ENCODE measurements around the gene IDI1. TPM values are rescaled to one million over a fixed set of nuclear protein-coding genes. Genes with fewer than 3 reads are reported as not detected.

The IDI1 gene
- total and polyA plus RNA-seq, 2 of the 13 experiments (the other 11 are each of a cell fraction or from before 2014, with no cell fraction given) = 44.4 to 145 TPM

DNA sequence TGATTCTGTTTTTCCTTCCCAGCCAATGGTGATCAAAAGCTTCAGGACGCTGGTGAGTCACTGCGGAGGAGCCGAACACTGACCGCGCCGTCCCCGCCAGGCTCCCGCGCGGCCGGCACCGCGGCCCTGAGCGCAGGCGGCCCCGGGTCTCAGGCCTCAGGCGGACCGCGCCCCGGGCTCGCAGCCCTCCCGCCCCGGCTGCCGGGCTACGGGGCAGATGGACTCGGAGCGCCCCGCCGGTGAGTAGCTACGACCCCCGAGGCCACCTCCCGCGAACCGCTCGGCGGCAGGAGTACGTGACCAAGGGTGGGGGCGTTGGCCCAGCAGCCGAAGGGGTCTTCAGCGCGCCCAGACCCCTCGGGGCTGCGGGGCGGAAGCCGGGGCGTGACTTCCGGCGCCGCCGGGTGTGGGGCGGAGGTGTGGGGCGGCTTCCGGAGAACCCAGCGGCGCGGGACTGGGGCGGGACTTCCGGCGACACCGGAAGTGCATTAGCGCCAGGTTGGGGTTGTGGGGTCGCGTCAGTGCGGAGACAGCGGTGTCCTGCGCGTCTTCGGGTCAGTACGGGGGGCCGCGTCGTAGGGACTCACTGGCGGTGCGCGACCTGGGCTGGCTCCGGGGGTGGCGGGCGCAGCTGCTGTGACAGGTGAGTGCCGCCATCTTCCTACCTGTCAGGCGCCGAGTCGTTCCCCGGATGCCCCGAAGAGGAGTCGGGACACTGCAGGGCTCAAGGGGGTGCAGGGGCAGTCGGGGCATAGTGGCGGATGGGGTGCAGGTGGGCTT, 7.6 kb upstream of the IDI1 start, which contains the start of gene WDR37 (continued):
- TF ChIP-seq, protein P1, sequence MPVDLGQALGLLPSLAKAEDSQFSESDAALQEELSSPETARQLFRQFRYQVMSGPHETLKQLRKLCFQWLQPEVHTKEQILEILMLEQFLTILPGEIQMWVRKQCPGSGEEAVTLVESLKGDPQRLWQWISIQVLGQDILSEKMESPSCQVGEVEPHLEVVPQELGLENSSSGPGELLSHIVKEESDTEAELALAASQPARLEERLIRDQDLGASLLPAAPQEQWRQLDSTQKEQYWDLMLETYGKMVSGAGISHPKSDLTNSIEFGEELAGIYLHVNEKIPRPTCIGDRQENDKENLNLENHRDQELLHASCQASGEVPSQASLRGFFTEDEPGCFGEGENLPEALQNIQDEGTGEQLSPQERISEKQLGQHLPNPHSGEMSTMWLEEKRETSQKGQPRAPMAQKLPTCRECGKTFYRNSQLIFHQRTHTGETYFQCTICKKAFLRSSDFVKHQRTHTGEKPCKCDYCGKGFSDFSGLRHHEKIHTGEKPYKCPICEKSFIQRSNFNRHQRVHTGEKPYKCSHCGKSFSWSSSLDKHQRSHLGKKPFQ (CRISPR knock-in tag; IDR thresholded peaks at IDR 0.05; ENCODE audit: insufficient replicate concordance) = no peak
- TF ChIP-seq, protein P2, sequence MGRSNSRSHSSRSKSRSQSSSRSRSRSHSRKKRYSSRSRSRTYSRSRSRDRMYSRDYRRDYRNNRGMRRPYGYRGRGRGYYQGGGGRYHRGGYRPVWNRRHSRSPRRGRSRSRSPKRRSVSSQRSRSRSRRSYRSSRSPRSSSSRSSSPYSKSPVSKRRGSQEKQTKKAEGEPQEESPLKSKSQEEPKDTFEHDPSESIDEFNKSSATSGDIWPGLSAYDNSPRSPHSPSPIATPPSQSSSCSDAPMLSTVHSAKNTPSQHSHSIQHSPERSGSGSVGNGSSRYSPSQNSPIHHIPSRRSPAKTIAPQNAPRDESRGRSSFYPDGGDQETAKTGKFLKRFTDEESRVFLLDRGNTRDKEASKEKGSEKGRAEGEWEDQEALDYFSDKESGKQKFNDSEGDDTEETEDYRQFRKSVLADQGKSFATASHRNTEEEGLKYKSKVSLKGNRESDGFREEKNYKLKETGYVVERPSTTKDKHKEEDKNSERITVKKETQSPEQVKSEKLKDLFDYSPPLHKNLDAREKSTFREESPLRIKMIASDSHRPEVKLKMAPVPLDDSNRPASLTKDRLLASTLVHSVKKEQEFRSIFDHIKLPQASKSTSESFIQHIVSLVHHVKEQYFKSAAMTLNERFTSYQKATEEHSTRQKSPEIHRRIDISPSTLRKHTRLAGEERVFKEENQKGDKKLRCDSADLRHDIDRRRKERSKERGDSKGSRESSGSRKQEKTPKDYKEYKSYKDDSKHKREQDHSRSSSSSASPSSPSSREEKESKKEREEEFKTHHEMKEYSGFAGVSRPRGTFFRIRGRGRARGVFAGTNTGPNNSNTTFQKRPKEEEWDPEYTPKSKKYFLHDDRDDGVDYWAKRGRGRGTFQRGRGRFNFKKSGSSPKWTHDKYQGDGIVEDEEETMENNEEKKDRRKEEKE (IDR thresholded peaks at IDR 0.05) = no peak
- TF ChIP-seq SP2 (CRISPR knock-in tag; IDR thresholded peaks at IDR 0.05) (peak; percentile 92), ZNF782 (CRISPR knock-in tag; IDR thresholded peaks at IDR 0.05; ENCODE audit: borderline replicate concordance) (peak; percentile 36; the same call in 1 of the 2 replicates), ZNF260 (CRISPR knock-in tag; IDR thresholded peaks at IDR 0.05; ENCODE audit: borderline replicate concordance, low read depth) (0 out of 2 replicates have a peak, but pooled peaks have one; percentile 53), ZSCAN9 (CRISPR knock-in tag; IDR thresholded peaks at IDR 0.05; ENCODE audit: borderline replicate concordance) (0 out of 2 replicates have a peak, but pooled peaks have one; percentile 30), FOSL1 (CRISPR knock-in tag; IDR thresholded peaks at IDR 0.05; ENCODE audit: borderline replicate concordance) (no peak), NR2F6 (IDR thresholded peaks at IDR 0.05) (no peak), NR2F6 (CRISPR knock-in tag; IDR thresholded peaks at IDR 0.05) (peak; percentile 35), MXD4 (CRISPR knock-in tag; IDR thresholded peaks at IDR 0.05) (peak; percentile 24; the same call in 1 of the 2 replicates), ZNF776 (CRISPR knock-in tag; IDR thresholded peaks at IDR 0.05) (no peak; the same call in 1 of the 2 replicates), ATRX (CRISPR knock-in tag; IDR thresholded peaks at IDR 0.05; ENCODE audit: borderline replicate concordance) (no peak), ZNF616 (CRISPR knock-in tag; IDR thresholded peaks at IDR 0.05; ENCODE audit: low read depth) (no peak), ZNF598 (CRISPR knock-in tag; IDR thresholded peaks at IDR 0.05; ENCODE audit: borderline replicate concordance) (no peak; the same call in 1 of the 2 replicates)
- TF ChIP-seq, protein P3, sequence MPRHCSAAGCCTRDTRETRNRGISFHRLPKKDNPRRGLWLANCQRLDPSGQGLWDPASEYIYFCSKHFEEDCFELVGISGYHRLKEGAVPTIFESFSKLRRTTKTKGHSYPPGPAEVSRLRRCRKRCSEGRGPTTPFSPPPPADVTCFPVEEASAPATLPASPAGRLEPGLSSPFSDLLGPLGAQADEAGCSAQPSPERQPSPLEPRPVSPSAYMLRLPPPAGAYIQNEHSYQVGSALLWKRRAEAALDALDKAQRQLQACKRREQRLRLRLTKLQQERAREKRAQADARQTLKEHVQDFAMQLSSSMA (CRISPR knock-in tag; IDR thresholded peaks at IDR 0.05) = no peak
- TF ChIP-seq, protein P4, sequence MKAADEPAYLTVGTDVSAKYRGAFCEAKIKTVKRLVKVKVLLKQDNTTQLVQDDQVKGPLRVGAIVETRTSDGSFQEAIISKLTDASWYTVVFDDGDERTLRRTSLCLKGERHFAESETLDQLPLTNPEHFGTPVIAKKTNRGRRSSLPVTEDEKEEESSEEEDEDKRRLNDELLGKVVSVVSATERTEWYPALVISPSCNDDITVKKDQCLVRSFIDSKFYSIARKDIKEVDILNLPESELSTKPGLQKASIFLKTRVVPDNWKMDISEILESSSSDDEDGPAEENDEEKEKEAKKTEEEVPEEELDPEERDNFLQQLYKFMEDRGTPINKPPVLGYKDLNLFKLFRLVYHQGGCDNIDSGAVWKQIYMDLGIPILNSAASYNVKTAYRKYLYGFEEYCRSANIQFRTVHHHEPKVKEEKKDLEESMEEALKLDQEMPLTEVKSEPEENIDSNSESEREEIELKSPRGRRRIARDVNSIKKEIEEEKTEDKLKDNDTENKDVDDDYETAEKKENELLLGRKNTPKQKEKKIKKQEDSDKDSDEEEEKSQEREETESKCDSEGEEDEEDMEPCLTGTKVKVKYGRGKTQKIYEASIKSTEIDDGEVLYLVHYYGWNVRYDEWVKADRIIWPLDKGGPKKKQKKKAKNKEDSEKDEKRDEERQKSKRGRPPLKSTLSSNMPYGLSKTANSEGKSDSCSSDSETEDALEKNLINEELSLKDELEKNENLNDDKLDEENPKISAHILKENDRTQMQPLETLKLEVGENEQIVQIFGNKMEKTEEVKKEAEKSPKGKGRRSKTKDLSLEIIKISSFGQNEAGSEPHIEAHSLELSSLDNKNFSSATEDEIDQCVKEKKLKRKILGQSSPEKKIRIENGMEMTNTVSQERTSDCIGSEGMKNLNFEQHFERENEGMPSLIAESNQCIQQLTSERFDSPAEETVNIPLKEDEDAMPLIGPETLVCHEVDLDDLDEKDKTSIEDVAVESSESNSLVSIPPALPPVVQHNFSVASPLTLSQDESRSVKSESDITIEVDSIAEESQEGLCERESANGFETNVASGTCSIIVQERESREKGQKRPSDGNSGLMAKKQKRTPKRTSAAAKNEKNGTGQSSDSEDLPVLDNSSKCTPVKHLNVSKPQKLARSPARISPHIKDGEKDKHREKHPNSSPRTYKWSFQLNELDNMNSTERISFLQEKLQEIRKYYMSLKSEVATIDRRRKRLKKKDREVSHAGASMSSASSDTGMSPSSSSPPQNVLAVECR (CRISPR knock-in tag; IDR thresholded peaks at IDR 0.05; ENCODE audit: borderline replicate concordance) = peak; percentile 87
- TF ChIP-seq, protein P5, sequence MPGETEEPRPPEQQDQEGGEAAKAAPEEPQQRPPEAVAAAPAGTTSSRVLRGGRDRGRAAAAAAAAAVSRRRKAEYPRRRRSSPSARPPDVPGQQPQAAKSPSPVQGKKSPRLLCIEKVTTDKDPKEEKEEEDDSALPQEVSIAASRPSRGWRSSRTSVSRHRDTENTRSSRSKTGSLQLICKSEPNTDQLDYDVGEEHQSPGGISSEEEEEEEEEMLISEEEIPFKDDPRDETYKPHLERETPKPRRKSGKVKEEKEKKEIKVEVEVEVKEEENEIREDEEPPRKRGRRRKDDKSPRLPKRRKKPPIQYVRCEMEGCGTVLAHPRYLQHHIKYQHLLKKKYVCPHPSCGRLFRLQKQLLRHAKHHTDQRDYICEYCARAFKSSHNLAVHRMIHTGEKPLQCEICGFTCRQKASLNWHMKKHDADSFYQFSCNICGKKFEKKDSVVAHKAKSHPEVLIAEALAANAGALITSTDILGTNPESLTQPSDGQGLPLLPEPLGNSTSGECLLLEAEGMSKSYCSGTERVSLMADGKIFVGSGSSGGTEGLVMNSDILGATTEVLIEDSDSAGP (CRISPR knock-in tag; IDR thresholded peaks at IDR 0.05; ENCODE audit: borderline replicate concordance) = peak; percentile 85; the same call in 1 of the 2 replicates
